ENCODE results near the gene C9orf43. TPM values are rescaled to one million over a fixed set of nuclear protein-coding genes. Genes with fewer than 3 reads are reported as not detected.

C9orf43 gene
- total RNA-seq, 4 donors from 2014 or later = 0.21 to 3.3 (median 0.58) TPM; not detected in 1

DNA sequence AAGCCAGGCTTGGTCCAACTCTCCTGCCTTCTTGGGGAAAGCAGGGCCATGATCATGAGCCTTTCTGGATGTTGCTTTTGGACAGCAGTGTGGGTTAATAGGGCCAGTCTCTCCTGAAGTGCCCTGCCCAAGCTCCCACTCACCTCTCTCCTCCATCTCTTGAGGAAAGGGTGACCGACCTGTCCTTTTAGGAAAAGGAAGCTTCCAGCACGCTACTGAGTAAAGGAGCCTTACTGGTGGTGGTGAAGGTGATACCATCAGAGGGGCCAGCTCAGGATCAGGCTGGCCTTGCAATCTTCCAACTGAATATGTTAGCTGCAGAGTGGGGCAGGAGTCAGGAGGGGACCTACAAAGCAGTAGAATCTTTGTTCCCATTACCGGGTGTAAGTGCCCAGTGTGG, 50.7 kb downstream of the C9orf43 start:
- DNase-seq = no peak
- Histone ChIP-seq H3K27me3 (no peaks in the 10 kb centered on the region), H3K36me3 (no peaks in the 10 kb centered on the region), H3K4me3 (no peak overlapping the region), H3K27ac (no peak overlapping the region), H3K4me1 (peaks cover 2% of the 10 kb centered on the region in 2 donors), H3K9me3 (no peaks in the 10 kb centered on the region)
- TF ChIP-seq, protein P1, sequence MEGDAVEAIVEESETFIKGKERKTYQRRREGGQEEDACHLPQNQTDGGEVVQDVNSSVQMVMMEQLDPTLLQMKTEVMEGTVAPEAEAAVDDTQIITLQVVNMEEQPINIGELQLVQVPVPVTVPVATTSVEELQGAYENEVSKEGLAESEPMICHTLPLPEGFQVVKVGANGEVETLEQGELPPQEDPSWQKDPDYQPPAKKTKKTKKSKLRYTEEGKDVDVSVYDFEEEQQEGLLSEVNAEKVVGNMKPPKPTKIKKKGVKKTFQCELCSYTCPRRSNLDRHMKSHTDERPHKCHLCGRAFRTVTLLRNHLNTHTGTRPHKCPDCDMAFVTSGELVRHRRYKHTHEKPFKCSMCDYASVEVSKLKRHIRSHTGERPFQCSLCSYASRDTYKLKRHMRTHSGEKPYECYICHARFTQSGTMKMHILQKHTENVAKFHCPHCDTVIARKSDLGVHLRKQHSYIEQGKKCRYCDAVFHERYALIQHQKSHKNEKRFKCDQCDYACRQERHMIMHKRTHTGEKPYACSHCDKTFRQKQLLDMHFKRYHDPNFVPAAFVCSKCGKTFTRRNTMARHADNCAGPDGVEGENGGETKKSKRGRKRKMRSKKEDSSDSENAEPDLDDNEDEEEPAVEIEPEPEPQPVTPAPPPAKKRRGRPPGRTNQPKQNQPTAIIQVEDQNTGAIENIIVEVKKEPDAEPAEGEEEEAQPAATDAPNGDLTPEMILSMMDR (IDR thresholded peaks at IDR 0.05) = no peak
- TF ChIP-seq POLR2A (IDR thresholded peaks at IDR 0.05) = no peak
- intact Hi-C loops (cut with DNase I; ENCODE audit: low total_unique reads) = no loop called here

DNA sequence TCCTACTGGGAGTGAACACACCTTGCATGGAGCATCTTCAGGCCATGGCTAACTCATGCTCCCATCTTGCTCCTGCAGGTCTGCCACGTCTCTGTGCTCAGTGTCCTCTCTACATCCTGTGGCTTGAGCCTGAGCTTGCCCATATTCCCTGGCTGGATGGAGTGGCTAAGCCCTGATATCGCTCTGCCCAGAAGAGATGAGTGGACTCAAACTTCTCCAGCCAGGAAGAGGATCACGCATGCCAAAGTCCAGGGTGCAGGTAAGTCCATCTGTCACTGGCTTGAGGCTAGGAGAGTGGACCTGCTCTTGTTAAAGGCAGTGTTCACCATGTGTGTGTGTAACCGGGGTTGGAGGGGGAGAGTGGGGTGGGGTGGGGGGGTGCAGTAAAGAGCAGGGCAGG, 51.4 kb downstream of the C9orf43 start:
- no peak for DNase-seq
- Histone ChIP-seq H3K36me3 (no peaks in the 10 kb centered on the region), H3K9me3 (no peaks in the 10 kb centered on the region), H3K27ac (no peak overlapping the region), H3K27me3 (no peaks in the 10 kb centered on the region), H3K4me3 (no peak overlapping the region), H3K4me1 (no peaks in the 10 kb centered on the region)
- TF ChIP-seq, protein P1 (IDR thresholded peaks at IDR 0.05) = no peak
- TF ChIP-seq POLR2A (IDR thresholded peaks at IDR 0.05) = no peak
- intact Hi-C loops (cut with DNase I; ENCODE audit: low total_unique reads) = no loop called here

DNA sequence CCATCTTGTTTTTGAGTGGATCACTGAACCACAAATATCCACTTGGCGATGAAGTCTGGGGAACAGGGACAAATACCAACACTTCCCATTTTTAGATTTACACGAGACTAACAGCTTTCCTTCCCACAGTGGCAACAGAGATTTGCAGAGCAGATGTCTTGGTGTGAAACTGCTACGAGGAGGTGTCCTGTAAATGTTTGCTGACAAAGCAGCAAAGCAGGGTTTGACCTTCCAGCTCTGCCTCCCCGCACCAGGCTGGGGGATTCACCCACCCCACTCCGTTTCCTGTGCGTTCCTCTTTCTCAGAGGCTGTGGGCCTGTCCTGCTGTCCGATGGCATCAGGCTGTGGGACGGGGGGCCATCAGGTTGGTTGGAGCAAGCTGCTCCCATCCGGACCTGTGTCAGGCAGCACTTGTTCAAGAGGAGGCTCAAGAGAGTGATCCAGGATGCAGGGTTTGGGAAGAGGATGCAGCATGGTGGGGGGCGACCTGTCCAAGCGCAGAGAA, 52.3 kb downstream of the C9orf43 start:
- H3K36me3 ChIP-seq = no peaks in the 10 kb centered on the region
- intact Hi-C loops (cut with DNase I; ENCODE audit: low total_unique reads) = no loop called here
- TF ChIP-seq POLR2A (IDR thresholded peaks at IDR 0.05) = no peak
- TF ChIP-seq, protein P1 (IDR thresholded peaks at IDR 0.05) = no peak
- no peaks in the 10 kb centered on the region for H3K9me3 ChIP-seq
- no peak for DNase-seq
- no peak overlapping the region for H3K27ac ChIP-seq
- H3K4me3 ChIP-seq = no peak overlapping the region
- H3K27me3 ChIP-seq = no peaks in the 10 kb centered on the region
- H3K4me1 ChIP-seq = no peaks in the 10 kb centered on the region

DNA sequence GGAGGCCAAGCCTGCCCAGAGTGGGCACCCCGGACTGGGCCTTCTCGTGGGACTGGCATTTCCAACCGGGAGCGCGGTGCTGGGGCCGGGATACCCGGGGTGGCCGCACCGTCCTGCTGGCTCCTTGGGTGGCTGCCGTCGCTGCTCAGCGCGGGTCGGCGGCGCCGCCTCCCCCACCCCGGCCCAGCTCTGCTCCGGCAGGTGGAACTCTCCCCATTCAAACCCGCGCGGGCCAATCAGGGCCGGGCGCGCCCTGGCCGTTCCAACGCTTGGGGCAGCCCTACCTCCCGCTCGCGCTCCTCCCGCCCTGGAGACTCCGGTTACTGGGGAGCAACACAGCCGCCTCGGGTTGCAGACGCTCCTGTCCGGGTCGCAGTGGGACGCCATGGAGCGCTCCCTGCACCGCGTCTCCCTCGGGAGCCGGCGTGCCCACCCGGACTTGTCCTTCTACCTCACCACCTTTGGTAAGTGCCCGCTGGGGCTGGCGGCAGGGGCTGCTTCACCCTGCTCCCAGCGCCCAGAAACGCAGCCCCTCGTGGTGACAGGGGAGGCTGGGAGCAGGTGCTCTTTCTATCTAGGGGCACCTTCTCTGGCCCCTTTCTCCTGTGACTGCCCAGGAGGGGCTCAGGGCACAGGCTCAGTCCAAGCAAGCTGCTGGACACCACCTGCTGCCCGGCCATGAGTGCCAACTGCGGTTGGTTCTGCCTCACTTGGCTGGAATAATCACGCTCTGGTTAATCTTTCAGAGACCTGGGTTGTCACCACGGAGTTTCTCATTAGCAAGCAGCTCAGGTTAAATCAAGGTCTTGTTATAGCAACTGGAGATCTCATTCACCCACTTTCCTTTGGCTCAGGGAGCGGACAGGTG, 53.1 kb downstream of the C9orf43 start, which contains the start of gene RGS3:
RGS3 (plus strand) TSS at position 310 of the 868 bp plus-strand sequence; CDS start at position 386, 76 bp downstream.
- H3K27me3 ChIP-seq = no peaks in the 10 kb centered on the region
- no peaks in the 10 kb centered on the region for H3K4me1 ChIP-seq
- H3K4me3 ChIP-seq = no peak within 1 kb of the TSS
- H3K27ac ChIP-seq = no peak within 1 kb of the TSS
- H3K9me3 ChIP-seq = no peaks in the 10 kb centered on the region
- intact Hi-C loops (cut with DNase I; ENCODE audit: low total_unique reads) = no loop called here
- DNase-seq = no peak
- H3K36me3 ChIP-seq = no peaks in the 10 kb centered on the region
- no peak for TF ChIP-seq POLR2A (IDR thresholded peaks at IDR 0.05)
- TF ChIP-seq, protein P1 (IDR thresholded peaks at IDR 0.05) = no peak

DNA sequence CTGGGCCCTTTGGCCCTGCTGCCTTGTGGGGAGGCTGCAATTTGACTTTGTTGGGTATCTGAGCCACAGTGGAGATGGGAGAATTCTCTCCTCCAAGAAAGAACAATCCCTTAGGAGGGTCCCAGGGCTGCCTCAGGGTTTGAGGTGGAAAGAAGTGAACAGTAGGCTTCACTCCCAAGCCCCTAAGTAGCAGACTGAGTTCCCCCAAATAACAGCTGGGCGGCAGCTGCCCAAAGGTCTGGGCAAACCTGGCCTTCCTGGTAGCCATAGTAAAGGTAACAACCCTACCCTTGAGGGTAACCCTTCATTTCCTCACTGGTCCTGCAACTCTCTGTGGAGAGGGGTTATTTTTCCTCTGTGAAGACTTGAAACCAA, 53.7 kb downstream of the C9orf43 start:
- Histone ChIP-seq H3K4me3 (no peak overlapping the region), H3K9me3 (no peaks in the 10 kb centered on the region), H3K4me1 (no peaks in the 10 kb centered on the region), H3K36me3 (no peaks in the 10 kb centered on the region), H3K27me3 (no peaks in the 10 kb centered on the region), H3K27ac (no peak overlapping the region)
- intact Hi-C loops (cut with DNase I; ENCODE audit: low total_unique reads) = no loop called here
- TF ChIP-seq, protein P1 (IDR thresholded peaks at IDR 0.05) = no peak
- no peak for TF ChIP-seq POLR2A (IDR thresholded peaks at IDR 0.05)
- DNase-seq = no peak
